ENCODE data around the gene ALAD.

GRCh38 chr9:113363336-113363735, 37.7 kb downstream of the ALAD start:
- TF ChIP-seq CTCF (IDR thresholded peaks at IDR 0.05; ENCODE audit: low read depth, low read length) (no peak), EZH2phosphoT487 (IDR thresholded peaks at IDR 0.05; ENCODE audit: low read depth) (no peak)

Measured in OCI-LY3 (cell line).